Suprapubic skin (tissue), 4 donors: ENCODE results near the gene FCRL6. TPM values are rescaled to one million over a fixed set of nuclear protein-coding genes. Genes with fewer than 3 reads are reported as not detected.

Source experiments
- DNase-seq, 2 donors: peaks; one replicate each; pipeline ENCODE4 v3.0.0-alpha.2; 2019; ENCODE audit warnings: low spot score in 2 of 2
- H3K27ac ChIP-seq: fragments of 200-600 bp; sonication (generic); one replicate; pipeline ENCODE4 v1.5.1; 2019
- H3K27me3 ChIP-seq: fragments of 200-600 bp; sonication (generic); one replicate; pipeline ENCODE4 v1.5.1; 2019
- H3K36me3 ChIP-seq: fragments of 200-600 bp; sonication (generic); one replicate; pipeline ENCODE4 v1.5.1; 2019
- H3K4me1 ChIP-seq: fragments of 200-600 bp; sonication (generic); one replicate; pipeline ENCODE4 v1.5.1; 2019
- H3K4me3 ChIP-seq: fragments of 200-600 bp; sonication (generic); one replicate; pipeline ENCODE4 v1.5.1; 2019; ENCODE audit warnings: mild to moderate bottlenecking
- H3K9me3 ChIP-seq: fragments of 200-600 bp; sonication (generic); one replicate; pipeline ENCODE4 v1.5.1; 2019
- CTCF ChIP-seq, 2 donors: fragments of 200-600 bp in 1 of 2; fragments of 450-650 bp in 1 of 2; sonication (generic) in 1 of 2; IDR thresholded peaks; one replicate each; pipeline ENCODE4 v1.5.1; 2016 to 2019; ENCODE audit warnings: antibody characterized with exemption in 2 of 2, mild to moderate bottlenecking in 1 of 2, moderate library complexity in 1 of 2
- EP300 ChIP-seq: sonication (generic); formaldehyde crosslinking; IDR thresholded peaks from one replicate; pipeline ENCODE4 v1.6.1; 2017; ENCODE audit warnings: antibody characterized with exemption
- POLR2A ChIP-seq, 2 donors: fragments of 450-650 bp; IDR thresholded peaks; one replicate each; pipeline ENCODE4 v1.6.1; 2017; ENCODE audit warnings: antibody characterized with exemption in 2 of 2, mild to moderate bottlenecking in 2 of 2, moderate library complexity in 2 of 2
- POLR2AphosphoS5 ChIP-seq, 3 donors: sonication (generic); formaldehyde crosslinking; IDR thresholded peaks; one replicate each; pipeline ENCODE4 v1.6.1; 2017; ENCODE audit warnings: antibody characterized with exemption in 3 of 3
- WGBS: methylation state at CpG from one replicate; pipeline ENCODE4 v1.1.5; 2018; 5-methylcytosine and 5-hydroxymethylcytosine counted together
- total RNA-seq, 4 donors: library from RNA; depleted of rRNA; stranded (reverse); fragments of >200 nt; gene quantifications; one replicate each; pipeline ENCODE4 v1.1.0, GENCODE V29; 2016

FCRL6 gene
- total RNA-seq, 4 donors from 2014 or later = 0.49 TPM; not detected in 3

GRCh38 chr1:159835356-159835755 lies 33.2 kb downstream of the FCRL6 start:
- Histone ChIP-seq H3K9me3 (no peaks in the 10 kb centered on the region), H3K27me3 (no peaks in the 10 kb centered on the region), H3K36me3 (peaks cover 5% of the 10 kb centered on the region), H3K4me3 (no peak overlapping the region), H3K27ac (no peak overlapping the region), H3K4me1 (no peaks in the 10 kb centered on the region)
- WGBS = 62% methylated on average over 3 of the region's 3 CpGs
- DNase-seq = no peak
- TF ChIP-seq POLR2AphosphoS5 (IDR thresholded peaks at IDR 0.05) (no peak), EP300 (no peak), CTCF (IDR thresholded peaks at IDR 0.05) (no peak), POLR2A (IDR thresholded peaks at IDR 0.05) (no peak)

GRCh38 chr1:159835862-159836525 lies 33.8 kb downstream of the FCRL6 start:
- H3K36me3 ChIP-seq = peaks cover 5% of the 10 kb centered on the region
- no peaks in the 10 kb centered on the region for H3K9me3 ChIP-seq
- no peaks in the 10 kb centered on the region for H3K4me1 ChIP-seq
- 89% methylated on average over 8 of the region's 8 CpGs for WGBS
- no peak overlapping the region for H3K4me3 ChIP-seq
- H3K27ac ChIP-seq = no peak overlapping the region
- no peaks in the 10 kb centered on the region for H3K27me3 ChIP-seq
- TF ChIP-seq POLR2AphosphoS5 (IDR thresholded peaks at IDR 0.05) (no peak), POLR2A (IDR thresholded peaks at IDR 0.05) (no peak), CTCF (IDR thresholded peaks at IDR 0.05) (no peak), EP300 (no peak)
- no peak for DNase-seq

GRCh38 chr1:159838715-159839114 lies 36.6 kb downstream of the FCRL6 start:
- TF ChIP-seq CTCF (IDR thresholded peaks at IDR 0.05) (no peak), POLR2A (IDR thresholded peaks at IDR 0.05) (no peak), POLR2AphosphoS5 (IDR thresholded peaks at IDR 0.05) (no peak), EP300 (no peak)
- WGBS = 97% methylated on average over 1 of the region's 1 CpG
- DNase-seq = no peak

GRCh38 chr1:159839116-159839849 lies 37.1 kb downstream of the FCRL6 start:
- no peak for DNase-seq
- no peaks in the 10 kb centered on the region for H3K4me1 ChIP-seq
- H3K27ac ChIP-seq = no peak overlapping the region
- TF ChIP-seq POLR2AphosphoS5 (IDR thresholded peaks at IDR 0.05) (no peak), CTCF (IDR thresholded peaks at IDR 0.05) (no peak), POLR2A (IDR thresholded peaks at IDR 0.05) (no peak), EP300 (no peak)
- 96% methylated on average over 5 of the region's 5 CpGs for WGBS
- H3K36me3 ChIP-seq = peaks cover 5% of the 10 kb centered on the region
- no peaks in the 10 kb centered on the region for H3K9me3 ChIP-seq
- no peak overlapping the region for H3K4me3 ChIP-seq
- no peaks in the 10 kb centered on the region for H3K27me3 ChIP-seq

More at GRCh38 chr1:159838715-159839114, 36.6 kb downstream of the FCRL6 start:
- Histone ChIP-seq H3K9me3 (no peaks in the 10 kb centered on the region), H3K4me3 (no peak overlapping the region), H3K36me3 (peaks cover 5% of the 10 kb centered on the region), H3K4me1 (no peaks in the 10 kb centered on the region), H3K27me3 (no peaks in the 10 kb centered on the region), H3K27ac (no peak overlapping the region)

GRCh38 chr1:159841749-159842148 lies 39.6 kb downstream of the FCRL6 start:
- WGBS = 79% methylated on average over 2 of the region's 2 CpGs
- peaks cover 5% of the 10 kb centered on the region for H3K4me1 ChIP-seq
- H3K36me3 ChIP-seq = peaks cover 5% of the 10 kb centered on the region
- no peaks in the 10 kb centered on the region for H3K27me3 ChIP-seq
- DNase-seq = no peak
- H3K27ac ChIP-seq = no peak overlapping the region
- TF ChIP-seq CTCF (IDR thresholded peaks at IDR 0.05) (no peak), EP300 (no peak), POLR2A (IDR thresholded peaks at IDR 0.05) (no peak), POLR2AphosphoS5 (IDR thresholded peaks at IDR 0.05) (no peak)
- no peak overlapping the region for H3K4me3 ChIP-seq
- H3K9me3 ChIP-seq = no peaks in the 10 kb centered on the region
